B cell (primary cell): Measurements from ENCODE around the gene TXNDC11. TPM values are rescaled to one million over a fixed set of nuclear protein-coding genes. Genes with fewer than 3 reads are reported as not detected.

ENCODE experiments used
- ATAC-seq: fragments of 200-7000 bp; cut with Tn5 transposase; one replicate; pipeline ENCODE4 v1.10.0; 2021; ENCODE audit warnings: low read depth, mild to moderate bottlenecking, moderate number of reproducible peaks, moderate library complexity
- CTCF ChIA-PET: fragments of 350-600 bp; sonication (Branson Sonifier 250); formaldehyde crosslinking; loops from one replicate; lab custom pipeline; 2021; ENCODE audit warnings: antibody characterized with exemption, inconsistent platforms; lab: Charles Lee
- POLR2A ChIA-PET: fragments of 350-600 bp; sonication (Branson Sonifier 250); formaldehyde crosslinking; loops from one replicate; lab custom pipeline; 2021; ENCODE audit warnings: antibody characterized with exemption; lab: Charles Lee
- DNase-seq: peaks from one replicate; pipeline ENCODE4 v3.0.0; 2013
- H2AFZ ChIP-seq: 2 replicates; pipeline ENCODE4 v1.6.1; 2012; ENCODE audit warnings: mild to moderate bottlenecking, low read depth, low read length; ENCODE audit not compliant: insufficient read depth, poor library complexity, severe bottlenecking
- H3K27ac ChIP-seq, 2 donors: 1 replicate in 1 of 2; 2 replicates in 1 of 2; pipeline ENCODE4 v1.5.1; 2012 to 2013; ENCODE audit warnings: low read length in 2 of 2, mild to moderate bottlenecking in 2 of 2, moderate library complexity in 1 of 2
- H3K27me3 ChIP-seq, 4 experiments: fragments of 200-600 bp in 1 of 4; sonication (generic) in 1 of 4; replicated peaks in 1 of 4; 1 replicate in 2 of 4; 2 replicates in 2 of 4; pipeline versions ENCODE4 v1.6.1 to v1.7.0; 2013 to 2016; ENCODE audit warnings: low read length in 3 of 4, mild to moderate bottlenecking in 2 of 4, mixed read lengths in 1 of 4, moderate library complexity in 1 of 4; ENCODE audit not compliant: insufficient read depth in 4 of 4, control insufficient read depth in 3 of 4; ENCODE audit errors: control extremely low read depth in 1 of 4
- H3K36me3 ChIP-seq, 2 experiments: replicated peaks in 1 of 2; 1 replicate in 1 of 2; 2 replicates in 1 of 2; pipeline versions ENCODE4 v1.6.1 to v1.7.1; 2013; ENCODE audit warnings: low read length in 1 of 2; ENCODE audit not compliant: insufficient read depth in 2 of 2, control insufficient read depth in 1 of 2; ENCODE audit errors: control extremely low read depth in 1 of 2, extremely low read depth in 1 of 2
- H3K4me1 ChIP-seq, 2 donors: fragments of 200-600 bp in 1 of 2; sonication (generic) in 1 of 2; 1 replicate in 1 of 2; 2 replicates in 1 of 2; pipeline versions ENCODE4 v1.5.1 to v1.6.1; 2013 to 2017; ENCODE audit warnings: low read length in 2 of 2; ENCODE audit not compliant: control insufficient read depth in 2 of 2, insufficient read depth in 2 of 2
- H3K4me2 ChIP-seq: replicated peaks from 2 replicates; pipeline ENCODE3; 2012; ENCODE audit warnings: mild to moderate bottlenecking, low read depth, low read length; ENCODE audit not compliant: poor library complexity, severe bottlenecking
- H3K4me3 ChIP-seq, 5 experiments: fragments of 200-600 bp in 1 of 5; sonication (generic) in 1 of 5; 1 replicate in 3 of 5; 2 replicates in 2 of 5; pipeline versions ENCODE4 v1.5.1 to v1.7.0; 2011 to 2016; ENCODE audit warnings: low read length in 4 of 5, mild to moderate bottlenecking in 4 of 5, low read depth in 2 of 5, control low read depth in 1 of 5, moderate library complexity in 1 of 5; ENCODE audit not compliant: insufficient read depth in 1 of 5; ENCODE audit errors: control extremely low read depth in 1 of 5, extremely low read depth in 1 of 5
- H3K79me2 ChIP-seq: fragments of 200-600 bp; sonication (generic); one replicate; pipeline ENCODE4 v1.6.0; 2016; ENCODE audit warnings: low read length; ENCODE audit not compliant: control insufficient read depth, insufficient read depth
- H3K9ac ChIP-seq: fragments of 200-600 bp; sonication (generic); 2 replicates; pipeline ENCODE4 v1.6.1; 2017; ENCODE audit warnings: mild to moderate bottlenecking, low read length, moderate library complexity
- H3K9me3 ChIP-seq, 3 donors: one replicate each; pipeline versions ENCODE4 v1.6.1 to v1.7.1; 2013; ENCODE audit warnings: low read length in 2 of 3; ENCODE audit not compliant: control insufficient read depth in 2 of 3, insufficient read depth in 1 of 3; ENCODE audit errors: control extremely low read depth in 1 of 3
- H4K20me1 ChIP-seq: 2 replicates; pipeline ENCODE4 v1.6.0; 2012; ENCODE audit warnings: mild to moderate bottlenecking, low read length; ENCODE audit not compliant: insufficient read depth, control insufficient read depth, poor library complexity, severe bottlenecking
- H3K27ac Mint-ChIP-seq: one replicate; pipeline ENCODE4 v1.8.0; 2021; ENCODE audit warnings: mixed read lengths
- H3K27me3 Mint-ChIP-seq: one replicate; pipeline ENCODE4 v1.8.0; 2021; ENCODE audit warnings: mixed read lengths
- H3K4me1 Mint-ChIP-seq: one replicate; pipeline ENCODE4 v1.8.0; 2021; ENCODE audit warnings: mixed read lengths
- H3K4me3 Mint-ChIP-seq: one replicate; pipeline ENCODE4 v1.8.0; 2021; ENCODE audit warnings: mixed read lengths
- H3K9me3 Mint-ChIP-seq: one replicate; pipeline ENCODE4 v1.8.0; 2022; ENCODE audit warnings: mixed read lengths; ENCODE audit not compliant: insufficient read depth
- EZH2 ChIP-seq: IDR thresholded peaks from 2 replicates; pipeline ENCODE4 v1.6.1; 2012; ENCODE audit warnings: borderline replicate concordance, low read depth, mild to moderate bottlenecking, moderate library complexity, low read length; ENCODE audit not compliant: insufficient read depth, poor library complexity, severe bottlenecking
- WGBS: methylation state at CpG from one replicate; pipeline ENCODE4 v1.1.5; 2013; ENCODE audit warnings: missing lambda C conversion rate; ENCODE audit not compliant: insufficient coverage; 5-methylcytosine and 5-hydroxymethylcytosine counted together
- intact Hi-C: fragments of 100-400 bp; cut with micrococcal nuclease; formaldehyde crosslinking; loops from one replicate; pipeline ENCODE4 v1.10.0; 2022
- polyA plus RNA-seq: library from polyadenylated mRNA; depleted of rRNA; stranded (reverse); fragments of >200 nt; gene quantifications from 2 replicates; pipeline ENCODE4 v1.2.3, GENCODE V29; 2012
- total RNA-seq, 2 donors: library from RNA; stranded (reverse); fragments of 120-200 nt in 1 of 2; gene quantifications; 1 replicate in 1 of 2; 2 replicates in 1 of 2; pipeline versions ENCODE4 v1.2.3 to v1.2.4, GENCODE V29; 2013 to 2022
- TF ChIP-seq, protein P1 (sequence below): fragments of 200-600 bp; IDR thresholded peaks from one replicate; pipeline ENCODE4 v1.8.0; 2022; ENCODE audit warnings: antibody characterized with exemption, mild to moderate bottlenecking

Gene TXNDC11
- total and polyA plus RNA-seq, 2 donors (not counting 1 experiment from before 2014, with no cell fraction given): 50.2 to 76.9 TPM

DNA sequence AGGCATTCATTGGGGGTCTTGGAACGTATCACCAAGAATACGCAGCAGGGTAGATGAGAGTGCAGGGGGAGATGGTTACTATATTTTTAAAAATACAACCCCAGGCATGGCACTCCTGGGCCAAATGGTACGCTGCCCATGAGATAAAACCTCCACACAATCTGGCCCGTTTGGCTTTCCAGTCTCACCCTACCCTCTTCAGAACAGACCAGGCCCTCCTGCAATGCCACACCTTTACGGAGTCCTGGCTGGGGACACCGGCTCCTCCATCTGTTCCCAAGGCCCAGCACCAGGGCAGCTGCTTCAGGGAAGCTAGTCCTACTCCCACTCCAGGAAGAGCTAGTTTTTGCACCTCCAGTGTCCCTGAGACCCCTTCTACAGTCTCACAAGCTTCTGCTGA lies 50.0 kb downstream of the TXNDC11 start:
- intact Hi-C loops: no loop called here
- Histone ChIP-seq H3K36me3 (peaks cover 0 to 63% of the 10 kb centered on the region in 2 experiments), H3K4me1 (peaks cover 39 to 44% of the 10 kb centered on the region in 2 donors), H2AFZ (no peak overlapping the region), H3K27me3 (no peaks in the 10 kb centered on the region), H3K9ac (no peak overlapping the region), H3K4me3 (no peak overlapping the region), H3K27ac (no peak overlapping the region), H4K20me1 (no peaks in the 10 kb centered on the region), H3K79me2 (peaks cover 81% of the 10 kb centered on the region), H3K4me2 (no peak overlapping the region), H3K9me3 (no peaks in the 10 kb centered on the region)
- POLR2A ChIA-PET: no interaction called here
- H3K4me1 Mint-ChIP-seq: peaks cover 52% of the 10 kb centered on the region
- 100% methylated on average over 4 of the region's 6 CpGs for WGBS
- DNase-seq (no peak), ATAC-seq (no peak)
- no peaks in the 10 kb centered on the region for H3K27me3 Mint-ChIP-seq
- no peaks in the 10 kb centered on the region for H3K9me3 Mint-ChIP-seq
- no peak for TF ChIP-seq EZH2
- TF ChIP-seq, protein P1, sequence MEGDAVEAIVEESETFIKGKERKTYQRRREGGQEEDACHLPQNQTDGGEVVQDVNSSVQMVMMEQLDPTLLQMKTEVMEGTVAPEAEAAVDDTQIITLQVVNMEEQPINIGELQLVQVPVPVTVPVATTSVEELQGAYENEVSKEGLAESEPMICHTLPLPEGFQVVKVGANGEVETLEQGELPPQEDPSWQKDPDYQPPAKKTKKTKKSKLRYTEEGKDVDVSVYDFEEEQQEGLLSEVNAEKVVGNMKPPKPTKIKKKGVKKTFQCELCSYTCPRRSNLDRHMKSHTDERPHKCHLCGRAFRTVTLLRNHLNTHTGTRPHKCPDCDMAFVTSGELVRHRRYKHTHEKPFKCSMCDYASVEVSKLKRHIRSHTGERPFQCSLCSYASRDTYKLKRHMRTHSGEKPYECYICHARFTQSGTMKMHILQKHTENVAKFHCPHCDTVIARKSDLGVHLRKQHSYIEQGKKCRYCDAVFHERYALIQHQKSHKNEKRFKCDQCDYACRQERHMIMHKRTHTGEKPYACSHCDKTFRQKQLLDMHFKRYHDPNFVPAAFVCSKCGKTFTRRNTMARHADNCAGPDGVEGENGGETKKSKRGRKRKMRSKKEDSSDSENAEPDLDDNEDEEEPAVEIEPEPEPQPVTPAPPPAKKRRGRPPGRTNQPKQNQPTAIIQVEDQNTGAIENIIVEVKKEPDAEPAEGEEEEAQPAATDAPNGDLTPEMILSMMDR: no peak
- H3K27ac Mint-ChIP-seq: peak overlapping the region; percentile 67
- CTCF ChIA-PET: no interaction called here
- no peak overlapping the region for H3K4me3 Mint-ChIP-seq

DNA sequence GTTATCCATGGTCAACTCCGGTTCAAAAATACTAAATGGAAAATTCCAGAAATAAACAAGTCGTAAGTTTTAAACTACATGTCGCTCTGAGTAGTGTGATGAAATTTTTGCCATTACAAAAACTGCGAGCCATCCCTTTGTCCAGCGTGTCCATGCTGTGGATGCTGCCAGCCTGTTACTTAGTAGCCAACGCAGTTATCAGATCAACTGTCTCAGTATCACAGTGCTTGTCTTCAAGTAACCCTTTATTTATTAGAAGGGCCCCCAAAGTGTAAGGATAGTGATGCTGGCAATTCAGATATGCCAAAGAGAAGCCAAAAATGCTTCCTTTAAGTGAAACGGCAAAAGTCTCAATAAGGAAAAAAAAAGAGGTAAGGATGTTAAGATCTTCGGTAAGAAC lies 50.5 kb downstream of the TXNDC11 start:
- TF ChIP-seq, protein P1: no peak
- Histone ChIP-seq H3K9ac (no peak overlapping the region), H3K4me2 (no peak overlapping the region), H3K9me3 (no peaks in the 10 kb centered on the region), H3K36me3 (peaks cover 0 to 63% of the 10 kb centered on the region in 2 experiments), H3K4me1 (peaks cover 43 to 48% of the 10 kb centered on the region in 2 donors), H3K27ac (no peak overlapping the region), H3K79me2 (peaks cover 81% of the 10 kb centered on the region), H4K20me1 (no peaks in the 10 kb centered on the region), H2AFZ (no peak overlapping the region), H3K27me3 (no peaks in the 10 kb centered on the region), H3K4me3 (no peak overlapping the region)
- Mint-ChIP-seq H3K27ac (peak overlapping the region; percentile 67), H3K4me1 (peaks cover 57% of the 10 kb centered on the region), H3K27me3 (no peaks in the 10 kb centered on the region), H3K4me3 (no peak overlapping the region), H3K9me3 (no peaks in the 10 kb centered on the region)
- ChIA-PET CTCF (interaction anchor here (3.1 to 4.1 kb wide), 2 partner anchors 22 to 160 kb away, joined by 18 to 36 read pairs; no protein-coding TSS in a partner anchor), POLR2A (interaction anchor here (1.0 kb wide), 1 partner anchor 9 kb away, joined by 3 read pairs; no protein-coding TSS in a partner anchor)
- intact Hi-C loops: no loop called here
- DNase-seq (no peak), ATAC-seq (no peak)
- 87% methylated on average over 5 of the region's 8 CpGs for WGBS
